SK-N-MC (cell line): ENCODE measurements around the gene ETV6.

Experiments used
- EZH2 ChIP-seq: fragments of 200-600 bp; sonication (generic); IDR thresholded peaks from one replicate; pipeline ENCODE4 v1.6.1; 2017; ENCODE audit warnings: antibody characterized with exemption
- POLR2AphosphoS5 ChIP-seq: IDR thresholded peaks from 2 replicates; pipeline ENCODE4 v1.6.1; 2012; ENCODE audit warnings: mild to moderate bottlenecking, low read depth, low read length, borderline replicate concordance

GRCh38 chr12:11868027-11868426 lies 218.6 kb downstream of the ETV6 start:
- TF ChIP-seq EZH2 (no peak), POLR2AphosphoS5 (no peak)
